Urinary bladder (tissue), 4 donors: Measurements from ENCODE around the gene ATP8A1. TPM values are rescaled to one million over a fixed set of nuclear protein-coding genes. Genes with fewer than 3 reads are reported as not detected.

Source experiments
- DNase-seq: peaks from one replicate; pipeline ENCODE4 v3.0.0-alpha.2; 2015; ENCODE audit errors: extremely low spot score
- H3K27ac ChIP-seq: one replicate; pipeline ENCODE4 v1.5.1; 2013; ENCODE audit warnings: low read depth, mild to moderate bottlenecking, moderate library complexity
- H3K36me3 ChIP-seq: one replicate; pipeline ENCODE4 v1.6.1; 2013; ENCODE audit warnings: mild to moderate bottlenecking, moderate library complexity; ENCODE audit not compliant: insufficient read depth
- H3K4me1 ChIP-seq: one replicate; pipeline ENCODE4 v1.6.1; 2013; ENCODE audit warnings: mild to moderate bottlenecking, moderate library complexity; ENCODE audit not compliant: insufficient read depth
- H3K4me3 ChIP-seq: one replicate; pipeline ENCODE4 v1.5.1; 2013; ENCODE audit warnings: low read depth, low read length
- WGBS: extraction: QIAGEN DNeasy Blood & Tissue Kit; methylation state at CpG from one replicate; pipeline ENCODE4 v1.1.7; 2013; 5-methylcytosine and 5-hydroxymethylcytosine counted together
- polyA plus RNA-seq: library from polyadenylated mRNA; stranded (reverse); fragments of 200-250 nt; gene quantifications from one replicate; pipeline ENCODE4 v1.2.3, GENCODE V29; 2013
- total RNA-seq: library from RNA; depleted of rRNA; stranded (reverse); fragments of >200 nt; gene quantifications from one replicate; pipeline ENCODE4 v1.2.3, GENCODE V29; 2014
- donor health status: healthy with polysubstance abuse.
- donor health status: healthy.

ATP8A1 gene
- total and polyA plus RNA-seq, 2 donors: 3.9 to 59.2 TPM

GRCh38 chr4:42642101-42642797 lies 14.7 kb downstream of the ATP8A1 start:
- no peak for DNase-seq
- WGBS: 84% methylated on average over 7 of the region's 7 CpGs
- Histone ChIP-seq H3K27ac (no peak overlapping the region), H3K4me3 (no peak overlapping the region), H3K36me3 (no peaks in the 10 kb centered on the region), H3K4me1 (no peaks in the 10 kb centered on the region)

GRCh38 chr4:42641656-42642055 lies 15.2 kb downstream of the ATP8A1 start:
- no peaks in the 10 kb centered on the region for H3K4me1 ChIP-seq
- 64% methylated on average over 1 of the region's 1 CpG for WGBS

GRCh38 chr4:42641161-42641560 lies 15.7 kb downstream of the ATP8A1 start:
- no peaks in the 10 kb centered on the region for H3K4me1 ChIP-seq
- H3K4me3 ChIP-seq: no peak overlapping the region
- DNase-seq: no peak
- H3K36me3 ChIP-seq: no peaks in the 10 kb centered on the region
- H3K27ac ChIP-seq: no peak overlapping the region

More at GRCh38 chr4:42641656-42642055, 15.2 kb downstream of the ATP8A1 start:
- H3K36me3 ChIP-seq: no peaks in the 10 kb centered on the region
- no peak for DNase-seq
- no peak overlapping the region for H3K4me3 ChIP-seq
- H3K27ac ChIP-seq: no peak overlapping the region

DNA sequence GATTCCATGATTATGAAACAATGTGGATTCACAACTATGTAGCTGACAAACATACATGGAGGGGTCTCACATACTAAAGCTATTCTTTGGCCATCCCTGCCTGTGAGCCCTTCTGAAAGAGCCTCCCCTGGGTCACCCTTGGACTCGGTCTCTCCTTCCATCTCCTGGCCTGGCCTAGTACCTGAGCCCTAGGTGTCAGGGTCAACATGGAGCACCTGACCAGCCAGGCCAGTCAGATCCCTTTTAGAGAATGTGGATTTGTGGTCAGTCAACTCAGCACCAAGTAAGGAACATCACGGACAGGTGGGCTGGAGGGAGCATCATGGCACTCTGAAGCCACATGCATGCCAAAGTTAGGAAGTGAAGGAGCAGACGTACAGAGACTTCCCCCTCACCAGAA lies 16.3 kb downstream of the ATP8A1 start:
- DNase-seq: no peak
- no peaks in the 10 kb centered on the region for H3K4me1 ChIP-seq
- WGBS: 66% methylated on average over 3 of the region's 3 CpGs
- no peaks in the 10 kb centered on the region for H3K36me3 ChIP-seq
- H3K4me3 ChIP-seq: no peak overlapping the region
- no peak overlapping the region for H3K27ac ChIP-seq

DNA sequence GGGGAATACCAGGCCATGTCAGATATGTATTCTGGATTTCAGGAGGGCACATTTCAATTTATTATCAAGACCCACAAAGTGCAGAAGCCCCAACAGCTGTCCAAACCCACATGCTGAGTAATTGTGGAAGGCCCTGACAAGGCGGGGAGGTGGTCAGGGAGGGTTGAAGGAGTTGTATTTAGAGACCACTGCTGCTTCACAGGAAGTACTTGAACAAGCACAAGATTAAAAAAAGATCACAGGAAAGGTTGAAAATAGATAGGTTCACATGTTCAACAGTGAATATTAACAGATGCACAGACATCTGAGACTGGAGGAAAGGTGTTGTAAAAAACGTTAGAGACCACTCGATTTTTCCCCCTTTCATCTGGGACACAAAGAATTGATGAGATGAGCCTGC lies 17.9 kb downstream of the ATP8A1 start:
- Histone ChIP-seq H3K27ac (no peak overlapping the region), H3K4me3 (no peak overlapping the region), H3K4me1 (no peaks in the 10 kb centered on the region), H3K36me3 (no peaks in the 10 kb centered on the region)
- WGBS: 50% methylated on average over 3 of the region's 3 CpGs
- no peak for DNase-seq

GRCh38 chr4:42638321-42638720 lies 18.6 kb downstream of the ATP8A1 start:
- WGBS: 74% methylated on average over 5 of the region's 5 CpGs
- no peak for DNase-seq
- no peaks in the 10 kb centered on the region for H3K36me3 ChIP-seq
- no peak overlapping the region for H3K4me3 ChIP-seq
- no peaks in the 10 kb centered on the region for H3K4me1 ChIP-seq
- H3K27ac ChIP-seq: no peak overlapping the region

- Histone ChIP-seq H3K36me3 (no peaks in the 10 kb centered on the region), H3K27ac (no peak overlapping the region), H3K4me3 (no peak overlapping the region), H3K4me1 (no peaks in the 10 kb centered on the region)
- no peak for DNase-seq
Observed at GRCh38 chr4:42637867-42638266, 19.0 kb downstream of the ATP8A1 start.

- Histone ChIP-seq H3K4me1 (no peaks in the 10 kb centered on the region), H3K36me3 (no peaks in the 10 kb centered on the region), H3K4me3 (no peak overlapping the region), H3K27ac (no peak overlapping the region)
- 81% methylated on average over 3 of the region's 3 CpGs for WGBS
- DNase-seq: no peak
Observed at GRCh38 chr4:42637104-42637503, 19.8 kb downstream of the ATP8A1 start.

GRCh38 chr4:42636645-42636949 lies 20.3 kb downstream of the ATP8A1 start:
- H3K36me3 ChIP-seq: no peaks in the 10 kb centered on the region
- H3K27ac ChIP-seq: no peak overlapping the region
- no peak overlapping the region for H3K4me3 ChIP-seq
- 82% methylated on average over 3 of the region's 3 CpGs for WGBS
- no peaks in the 10 kb centered on the region for H3K4me1 ChIP-seq
- DNase-seq: no peak

DNA sequence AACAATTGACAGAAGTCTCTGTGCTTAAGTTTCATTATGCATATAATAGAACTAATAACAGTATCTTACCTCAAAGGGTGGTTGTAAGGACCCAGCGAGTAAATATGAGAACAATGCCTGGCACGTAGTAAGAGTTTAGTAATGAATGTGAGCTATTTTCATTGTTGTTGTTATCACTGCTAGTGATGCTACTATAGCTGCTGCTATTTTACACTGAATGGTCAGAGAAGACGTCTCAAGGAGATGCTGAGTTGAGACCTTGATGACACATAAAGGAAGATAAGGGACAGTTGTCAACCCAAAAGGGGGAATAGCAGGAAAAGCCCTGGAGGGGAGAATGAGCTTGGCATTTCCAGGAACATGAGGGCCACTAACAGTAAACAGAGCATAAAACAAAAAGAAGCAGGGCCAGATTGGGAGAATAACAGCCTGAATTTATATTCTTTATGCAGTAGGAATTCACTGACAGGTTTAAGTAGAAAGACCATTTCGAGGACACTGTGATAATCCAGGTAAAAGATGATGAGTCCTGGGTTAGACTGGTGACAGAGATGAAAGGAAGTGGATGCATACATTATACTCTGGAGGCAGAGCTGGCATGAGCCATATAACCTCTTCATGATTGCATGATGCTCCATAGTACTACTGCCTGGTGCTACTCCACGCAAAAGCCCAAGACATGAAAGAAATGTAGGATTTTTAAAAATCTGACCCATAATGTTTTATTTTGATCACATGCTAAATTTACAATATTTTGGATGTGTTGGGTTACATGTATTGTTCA lies 23.1 kb downstream of the ATP8A1 start:
- H3K36me3 ChIP-seq: no peaks in the 10 kb centered on the region
- no peak overlapping the region for H3K27ac ChIP-seq
- WGBS: 68% methylated on average over 5 of the region's 5 CpGs
- H3K4me3 ChIP-seq: no peak overlapping the region
- DNase-seq: no peak
- H3K4me1 ChIP-seq: no peaks in the 10 kb centered on the region

DNA sequence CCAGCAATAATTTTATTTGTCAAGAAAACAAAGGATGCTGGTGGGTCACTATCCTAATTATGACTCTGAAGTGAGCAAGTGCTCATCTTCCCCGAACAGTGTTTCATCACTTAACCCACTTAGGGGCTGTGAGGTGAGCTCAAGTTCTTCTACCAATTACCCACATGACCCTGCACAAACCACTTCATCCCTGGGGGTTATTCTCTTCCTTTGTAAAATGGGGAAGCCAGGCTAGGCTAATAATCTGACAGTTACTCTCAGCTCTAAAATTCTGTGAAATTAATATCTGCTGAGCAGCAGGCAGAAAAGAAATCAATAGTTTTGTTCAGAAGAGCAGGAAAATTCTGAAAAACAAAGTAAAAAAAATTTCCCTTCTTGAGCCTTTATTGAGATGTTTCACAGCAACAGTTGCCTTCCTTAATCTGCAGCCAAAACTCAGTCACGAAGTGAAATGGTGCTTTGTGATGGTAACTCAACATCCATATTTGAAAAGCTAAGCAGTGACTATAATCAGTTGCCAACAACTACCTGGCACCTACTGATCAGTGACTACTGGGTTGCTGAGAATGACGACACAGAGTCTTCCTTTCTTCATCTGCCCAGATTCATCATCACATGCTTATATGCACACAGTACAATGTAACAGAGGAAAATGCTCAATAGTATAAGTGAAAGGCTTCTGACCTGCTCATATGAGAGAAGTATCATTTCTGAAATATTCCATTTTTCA lies 24.1 kb downstream of the ATP8A1 start:
- H3K27ac ChIP-seq: no peak overlapping the region
- H3K4me1 ChIP-seq: no peaks in the 10 kb centered on the region
- WGBS: 77% methylated on average over 3 of the region's 3 CpGs
- H3K36me3 ChIP-seq: no peaks in the 10 kb centered on the region
- DNase-seq: no peak
- H3K4me3 ChIP-seq: no peak overlapping the region

GRCh38 chr4:42630908-42631307 lies 26.0 kb downstream of the ATP8A1 start:
- H3K36me3 ChIP-seq: no peaks in the 10 kb centered on the region
- DNase-seq: no peak
- 97% methylated on average over 1 of the region's 1 CpG for WGBS
- no peaks in the 10 kb centered on the region for H3K4me1 ChIP-seq
- no peak overlapping the region for H3K27ac ChIP-seq
- no peak overlapping the region for H3K4me3 ChIP-seq

- no peak for DNase-seq
- no peaks in the 10 kb centered on the region for H3K4me1 ChIP-seq
- H3K4me3 ChIP-seq: no peak overlapping the region
- 84% methylated on average over 4 of the region's 4 CpGs for WGBS
- H3K27ac ChIP-seq: no peak overlapping the region
- no peaks in the 10 kb centered on the region for H3K36me3 ChIP-seq
Observed at GRCh38 chr4:42628740-42629139, 28.2 kb downstream of the ATP8A1 start.
